HepG2 (cell line): ENCODE data around the gene ABCC12. TPM values are rescaled to one million over a fixed set of nuclear protein-coding genes. Genes with fewer than 3 reads are reported as not detected.

Source experiments
- ATAC-seq: fragments of 200-7000 bp; cut with Tn5 transposase; 3 replicates; pipeline ENCODE4 v1.9.1; 2020; ENCODE audit warnings: mild to moderate bottlenecking, moderate library complexity
- BruUV-seq: library from RNA; stranded (reverse); fragments of 400-500 nt; replicated peaks from 2 replicates; lab custom pipeline; 2021; lab: Mats Ljungman, UMichigan
- CTCF ChIA-PET: fragments of 300-600 bp; formaldehyde crosslinking; extraction: SDS; loops from one replicate; lab custom pipeline; 2021; ENCODE audit warnings: low total read pairs, inconsistent platforms, low intra/inter-chr PET ratio; lab: Yijun Ruan, JAX
- POLR2A ChIA-PET: fragments of 350-600 bp; sonication (Branson Sonifier 250); formaldehyde crosslinking; loops from one replicate; lab custom pipeline; 2020; ENCODE audit warnings: antibody characterized with exemption, inconsistent platforms; lab: Yijun Ruan, JAX
- DNase-seq: peaks from one replicate; pipeline ENCODE4 v3.0.0-alpha.2; 2015; ENCODE audit warnings: low spot score
- FAIRE-seq: peaks from 3 replicates; lab custom pipeline; 2011; peaks lifted over from hg19 to GRCh38; lab: Jason Lieb, UNC
- H2AFZ ChIP-seq: one replicate; pipeline ENCODE4 v1.6.1; 2011; ENCODE audit warnings: low read length, inconsistent platforms
- H3K27ac ChIP-seq: fragments of 300-600 bp; 3 replicates; pipeline ENCODE4 v1.8.0; 2011; ENCODE audit warnings: mixed run types, mild to moderate bottlenecking, mixed read lengths, low read length, inconsistent platforms; ENCODE audit not compliant: insufficient read depth; ENCODE audit errors: extremely low read length
- H3K27me3 ChIP-seq, 2 experiments: fragments of 200-600 bp in 1 of 2; 2 replicates in 1 of 2; 3 replicates in 1 of 2; pipeline versions ENCODE4 v1.6.0 to v1.8.0; 2011; ENCODE audit warnings: low read length in 2 of 2, mild to moderate bottlenecking in 2 of 2, moderate library complexity in 2 of 2, inconsistent platforms in 1 of 2; ENCODE audit not compliant: insufficient read depth in 2 of 2, control insufficient read depth in 1 of 2
- H3K36me3 ChIP-seq, 2 experiments: fragments of 200-600 bp in 1 of 2; replicated peaks in 1 of 2; 2 replicates in 1 of 2; 3 replicates in 1 of 2; pipeline versions ENCODE4 v1.5.1 to v1.8.0; 2011; ENCODE audit warnings: low read length in 2 of 2, inconsistent platforms in 1 of 2; ENCODE audit not compliant: insufficient read depth in 2 of 2, control insufficient read depth in 1 of 2
- H3K4me1 ChIP-seq: 2 replicates; pipeline ENCODE4 v1.5.1; 2012; ENCODE audit warnings: low read length, inconsistent platforms; ENCODE audit not compliant: insufficient read depth
- H3K4me2 ChIP-seq: 2 replicates; pipeline ENCODE4 v1.6.0; 2011; ENCODE audit warnings: low read depth, low read length, inconsistent platforms
- H3K4me3 ChIP-seq, 3 experiments: fragments of 200-600 bp in 1 of 3; sonication (generic), shearing (Covaris generic) in 1 of 3; replicated peaks in 1 of 3; 2 replicates each; pipeline ENCODE4 v1.5.1; 2011 to 2016; ENCODE audit warnings: low read length in 3 of 3, inconsistent platforms in 2 of 3, low read depth in 2 of 3, mild to moderate bottlenecking in 2 of 3, control low read depth in 1 of 3, mixed read lengths in 1 of 3; ENCODE audit not compliant: insufficient read depth in 1 of 3
- H3K79me2 ChIP-seq: one replicate; pipeline ENCODE4 v1.6.1; 2011; ENCODE audit warnings: low read length, inconsistent platforms; ENCODE audit not compliant: insufficient read depth
- H3K9ac ChIP-seq: 2 replicates; pipeline ENCODE4 v1.6.0; 2011; ENCODE audit warnings: mild to moderate bottlenecking, low read depth, low read length, inconsistent platforms; ENCODE audit not compliant: insufficient read depth
- H3K9me3 ChIP-seq: 2 replicates; pipeline ENCODE4 v1.5.1; 2012; ENCODE audit warnings: mild to moderate bottlenecking, low read length
- H4K20me1 ChIP-seq: 2 replicates; pipeline ENCODE4 v1.6.0; 2011; ENCODE audit warnings: inconsistent platforms, mild to moderate bottlenecking, low read length, moderate library complexity; ENCODE audit not compliant: insufficient read depth
- HDAC1 ChIP-seq: sonication (generic); formaldehyde crosslinking; IDR thresholded peaks from 2 replicates; pipeline ENCODE4 v1.5.1; 2020; ENCODE audit warnings: mild to moderate bottlenecking, missing genetic modification reagents
- KDM6A ChIP-seq: IDR thresholded peaks from 2 replicates; pipeline ENCODE4 v1.6.1; 2016; ENCODE audit warnings: low read depth
- SP5 ChIP-seq: IDR thresholded peaks from 2 replicates; pipeline ENCODE4 v1.6.1; 2016; ENCODE audit warnings: low read depth, borderline replicate concordance
- ZNF207 ChIP-seq: fragments of 450-650 bp; IDR thresholded peaks from 2 replicates; pipeline ENCODE4 v1.6.1; 2016; ENCODE audit warnings: antibody characterized with exemption, borderline replicate concordance
- ZNF564 ChIP-seq: sonication (generic); formaldehyde crosslinking; IDR thresholded peaks from 2 replicates; pipeline ENCODE4 v1.8.1; 2023; ENCODE audit warnings: mild to moderate bottlenecking, missing genetic modification reagents
- ZSCAN22 ChIP-seq: sonication (generic); formaldehyde crosslinking; IDR thresholded peaks from 2 replicates; pipeline ENCODE4 v1.4.0; 2020; ENCODE audit warnings: mild to moderate bottlenecking, missing genetic modification reagents
- WGBS: methylation state at CpG from one replicate; pipeline ENCODE4 v1.1.6; 2017; ENCODE audit warnings: low lambda C conversion rate; 5-methylcytosine and 5-hydroxymethylcytosine counted together
- in situ Hi-C: cut with HindIII; loops from 2 replicates; pipeline ENCODE4 v1.10.0; 2017; ENCODE audit warnings: low pct_unique_long_range_greater_than_20kb; ENCODE audit not compliant: extremely low pct_ligation_motif_present
- intact Hi-C: fragments of 100-400 bp; cut with micrococcal nuclease; formaldehyde crosslinking; loops from one replicate; pipeline ENCODE4 v1.10.0; 2022; ENCODE audit not compliant: unreplicated experiment
- polyA plus RNA-seq, 8 experiments: library from polyadenylated mRNA; depleted of rRNA in 3 of 8; stranded (reverse) in 7 of 8; unstranded in 1 of 8; fragments of >200 nt; fragmentation: Illumina TruSeq in 4 of 8; extraction: Trizol in 4 of 8; gene quantifications; 2 replicates each; pipeline versions ENCODE4 v1.2.1 to v1.2.3, GENCODE V29; 2011 to 2016; ENCODE audit warnings: low read depth in 4 of 8, missing spikeins in 1 of 8, mixed read lengths in 1 of 8; ENCODE audit not compliant: insufficient read depth in 1 of 8
- total RNA-seq, 5 experiments: library from RNA; depleted of rRNA; stranded (reverse); fragments of >200 nt; fragmentation: Illumina TruSeq; extraction: Trizol; gene quantifications; 2 replicates each; pipeline ENCODE4 v1.2.3, GENCODE V29; 2016; ENCODE audit warnings: low read depth in 1 of 5
- TF ChIP-seq, protein P1 (sequence below): sonication (generic); formaldehyde crosslinking; IDR thresholded peaks from 2 replicates; pipeline ENCODE4 v1.4.0; 2020; ENCODE audit warnings: missing genetic modification reagents, borderline replicate concordance
- TF ChIP-seq, protein P2 (sequence below): sonication (generic); formaldehyde crosslinking; conservative IDR thresholded peaks from 2 replicates; pipeline ENCODE4 v1.4.0; 2020; ENCODE audit warnings: missing genetic modification reagents

Gene ABCC12
- total and polyA plus RNA-seq, 2 of the 13 experiments (the other 11 are each of a cell fraction or from before 2014, with no cell fraction given): not detected

DNA sequence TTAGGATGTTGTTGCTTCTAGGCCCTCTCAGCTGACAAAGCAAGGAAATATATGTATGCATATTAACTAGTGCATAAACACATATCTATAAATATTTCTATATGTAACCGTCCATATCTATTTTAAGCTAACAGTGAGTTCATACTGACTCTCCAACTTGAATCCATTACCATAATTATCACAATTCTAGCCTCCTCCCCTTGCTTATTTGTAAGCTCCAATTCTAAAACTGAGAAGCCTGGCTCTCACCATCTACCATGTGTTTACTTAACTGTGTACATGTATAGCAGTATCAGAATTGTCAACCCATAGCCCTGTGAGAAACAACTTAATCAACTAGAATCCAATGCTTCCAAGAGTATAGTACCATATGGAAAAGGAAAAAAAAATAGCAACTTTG is 5.1 kb downstream of the ABCC12 start:
- Histone ChIP-seq H2AFZ (no peak overlapping the region), H4K20me1 (no peaks in the 10 kb centered on the region), H3K36me3 (no peaks in the 10 kb centered on the region), H3K27ac (no peak overlapping the region), H3K4me3 (no peak overlapping the region), H3K4me1 (no peaks in the 10 kb centered on the region)
- BruUV-seq: no TSS peak
- ChIA-PET POLR2A (no interaction called here), CTCF (no interaction called here)
- no peak for DNase-seq
- ATAC-seq: no peak
- in situ Hi-C loops: no loop called here
- 0% methylated on average over 1 of the region's 1 CpG for WGBS
- TF ChIP-seq ZSCAN22 (CRISPR knock-in tag): no peak
- TF ChIP-seq, protein P1, sequence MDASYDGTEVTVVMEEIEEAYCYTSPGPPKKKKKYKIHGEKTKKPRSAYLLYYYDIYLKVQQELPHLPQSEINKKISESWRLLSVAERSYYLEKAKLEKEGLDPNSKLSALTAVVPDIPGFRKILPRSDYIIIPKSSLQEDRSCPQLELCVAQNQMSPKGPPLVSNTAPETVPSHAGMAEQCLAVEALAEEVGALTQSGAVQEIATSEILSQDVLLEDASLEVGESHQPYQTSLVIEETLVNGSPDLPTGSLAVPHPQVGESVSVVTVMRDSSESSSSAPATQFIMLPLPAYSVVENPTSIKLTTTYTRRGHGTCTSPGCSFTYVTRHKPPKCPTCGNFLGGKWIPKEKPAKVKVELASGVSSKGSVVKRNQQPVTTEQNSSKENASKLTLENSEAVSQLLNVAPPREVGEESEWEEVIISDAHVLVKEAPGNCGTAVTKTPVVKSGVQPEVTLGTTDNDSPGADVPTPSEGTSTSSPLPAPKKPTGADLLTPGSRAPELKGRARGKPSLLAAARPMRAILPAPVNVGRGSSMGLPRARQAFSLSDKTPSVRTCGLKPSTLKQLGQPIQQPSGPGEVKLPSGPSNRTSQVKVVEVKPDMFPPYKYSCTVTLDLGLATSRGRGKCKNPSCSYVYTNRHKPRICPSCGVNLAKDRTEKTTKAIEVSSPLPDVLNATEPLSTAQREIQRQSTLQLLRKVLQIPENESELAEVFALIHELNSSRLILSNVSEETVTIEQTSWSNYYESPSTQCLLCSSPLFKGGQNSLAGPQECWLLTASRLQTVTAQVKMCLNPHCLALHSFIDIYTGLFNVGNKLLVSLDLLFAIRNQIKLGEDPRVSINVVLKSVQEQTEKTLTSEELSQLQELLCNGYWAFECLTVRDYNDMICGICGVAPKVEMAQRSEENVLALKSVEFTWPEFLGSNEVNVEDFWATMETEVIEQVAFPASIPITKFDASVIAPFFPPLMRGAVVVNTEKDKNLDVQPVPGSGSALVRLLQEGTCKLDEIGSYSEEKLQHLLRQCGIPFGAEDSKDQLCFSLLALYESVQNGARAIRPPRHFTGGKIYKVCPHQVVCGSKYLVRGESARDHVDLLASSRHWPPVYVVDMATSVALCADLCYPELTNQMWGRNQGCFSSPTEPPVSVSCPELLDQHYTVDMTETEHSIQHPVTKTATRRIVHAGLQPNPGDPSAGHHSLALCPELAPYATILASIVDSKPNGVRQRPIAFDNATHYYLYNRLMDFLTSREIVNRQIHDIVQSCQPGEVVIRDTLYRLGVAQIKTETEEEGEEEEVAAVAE: no peak
- TF ChIP-seq HDAC1: no peak
- no peak for TF ChIP-seq KDM6A (CRISPR knock-in tag)
- no peak for TF ChIP-seq ZNF207
- no peak for TF ChIP-seq ZNF564 (CRISPR knock-in tag)
- TF ChIP-seq, protein P2, sequence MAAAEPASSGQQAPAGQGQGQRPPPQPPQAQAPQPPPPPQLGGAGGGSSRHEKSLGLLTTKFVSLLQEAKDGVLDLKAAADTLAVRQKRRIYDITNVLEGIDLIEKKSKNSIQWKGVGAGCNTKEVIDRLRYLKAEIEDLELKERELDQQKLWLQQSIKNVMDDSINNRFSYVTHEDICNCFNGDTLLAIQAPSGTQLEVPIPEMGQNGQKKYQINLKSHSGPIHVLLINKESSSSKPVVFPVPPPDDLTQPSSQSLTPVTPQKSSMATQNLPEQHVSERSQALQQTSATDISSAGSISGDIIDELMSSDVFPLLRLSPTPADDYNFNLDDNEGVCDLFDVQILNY (CRISPR knock-in tag): no peak
- TF ChIP-seq SP5: no peak
- TF ChIP-seq, all 625 proteins: peak for 0
- no peaks in the 10 kb centered on the region for H3K79me2 ChIP-seq
- H3K27me3 ChIP-seq: peaks cover 2 to 41% of the 10 kb centered on the region in 2 experiments; a peak in 4 of 5 replicates
- H3K9ac ChIP-seq: no peak overlapping the region
- H3K9me3 ChIP-seq: no peaks in the 10 kb centered on the region
- no peak overlapping the region for H3K4me2 ChIP-seq
- no peak for FAIRE-seq
- intact Hi-C loops: no loop called here
